ENCODE measurements around the gene DLK1. TPM values are rescaled to one million over a fixed set of nuclear protein-coding genes. Genes with fewer than 3 reads are reported as not detected.

DLK1 gene
- total RNA-seq, 2 experiments from 2014 or later, result not detected

DNA sequence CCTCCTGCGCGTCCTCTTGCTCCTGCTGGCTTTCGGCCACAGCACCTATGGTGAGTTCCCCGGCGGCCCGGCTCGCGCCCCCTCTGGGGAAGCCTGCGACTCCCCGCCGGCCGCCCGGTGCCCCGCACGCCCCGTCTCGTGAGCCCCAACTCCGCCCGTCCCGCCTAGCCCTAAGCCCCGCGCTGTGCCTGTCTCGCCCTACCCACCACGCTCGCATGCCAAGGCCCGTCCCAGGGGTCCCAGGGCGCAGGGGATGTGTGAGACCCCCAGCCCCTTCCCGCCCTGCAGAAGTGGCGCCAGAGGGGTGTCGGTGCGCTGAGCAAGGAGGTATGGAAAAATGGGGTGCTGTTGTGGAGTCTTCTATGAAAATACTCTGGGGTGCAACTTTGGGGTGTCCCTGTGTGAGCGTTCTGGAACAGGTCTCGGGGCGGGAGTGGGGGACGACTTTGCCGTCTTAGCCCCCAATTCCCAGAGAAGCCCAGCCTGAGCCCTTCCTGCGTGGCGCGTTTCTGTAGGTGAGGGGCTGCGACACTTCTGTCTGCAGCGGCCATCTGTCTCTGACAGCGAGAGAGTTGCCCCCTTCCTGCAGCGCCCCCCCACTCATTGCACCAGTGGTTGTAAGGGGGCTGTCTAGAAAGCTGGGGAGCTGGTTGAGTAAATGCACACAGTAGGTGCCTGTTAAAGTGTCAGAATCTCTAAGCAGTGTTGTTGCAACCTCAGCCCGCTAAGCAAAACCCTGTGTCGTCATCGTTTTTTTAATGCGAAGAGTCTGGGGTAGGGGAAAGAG lies 587 bp downstream of the DLK1 start:
- Histone ChIP-seq H3K4me3 (ENCODE audit: low read depth, low read length, poor library complexity, severe bottlenecking) (no peak overlapping the region), H4K20me1 (ENCODE audit: insufficient read depth, low read length) (no peaks in the 10 kb centered on the region), H3K27ac (ENCODE audit: low read depth, low read length, poor library complexity, severe bottlenecking) (no peak overlapping the region), H3K36me3 (ENCODE audit: insufficient read depth, low read length) (no peaks in the 10 kb centered on the region), H3K9me3 (ENCODE audit: low read length) (no peaks in the 10 kb centered on the region), H3K4me2 (ENCODE audit: low read length) (no peak overlapping the region), H2AFZ (ENCODE audit: low read length) (no peak overlapping the region), H3K79me2 (ENCODE audit: insufficient read depth, low read depth, low read length) (no peaks in the 10 kb centered on the region), H3K4me1 (ENCODE audit: insufficient read depth, low read length, poor library complexity, severe bottlenecking) (no peaks in the 10 kb centered on the region), H3K9me2 (ENCODE audit: insufficient read depth, low read length) (no peaks in the 10 kb centered on the region)
- DNase-seq (ENCODE audit: low spot score), result no peak
- TF ChIP-seq, protein P1, sequence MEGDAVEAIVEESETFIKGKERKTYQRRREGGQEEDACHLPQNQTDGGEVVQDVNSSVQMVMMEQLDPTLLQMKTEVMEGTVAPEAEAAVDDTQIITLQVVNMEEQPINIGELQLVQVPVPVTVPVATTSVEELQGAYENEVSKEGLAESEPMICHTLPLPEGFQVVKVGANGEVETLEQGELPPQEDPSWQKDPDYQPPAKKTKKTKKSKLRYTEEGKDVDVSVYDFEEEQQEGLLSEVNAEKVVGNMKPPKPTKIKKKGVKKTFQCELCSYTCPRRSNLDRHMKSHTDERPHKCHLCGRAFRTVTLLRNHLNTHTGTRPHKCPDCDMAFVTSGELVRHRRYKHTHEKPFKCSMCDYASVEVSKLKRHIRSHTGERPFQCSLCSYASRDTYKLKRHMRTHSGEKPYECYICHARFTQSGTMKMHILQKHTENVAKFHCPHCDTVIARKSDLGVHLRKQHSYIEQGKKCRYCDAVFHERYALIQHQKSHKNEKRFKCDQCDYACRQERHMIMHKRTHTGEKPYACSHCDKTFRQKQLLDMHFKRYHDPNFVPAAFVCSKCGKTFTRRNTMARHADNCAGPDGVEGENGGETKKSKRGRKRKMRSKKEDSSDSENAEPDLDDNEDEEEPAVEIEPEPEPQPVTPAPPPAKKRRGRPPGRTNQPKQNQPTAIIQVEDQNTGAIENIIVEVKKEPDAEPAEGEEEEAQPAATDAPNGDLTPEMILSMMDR (conservative IDR thresholded peaks at IDR 0.05; ENCODE audit: low read length), result no peak
- BruUV-seq (replicated peaks), result no TSS peak
- POLR2A ChIA-PET, result no interaction called here
- CTCF ChIA-PET (ENCODE audit: unreplicated experiment), result no interaction called here
- intact Hi-C loops (cut with micrococcal nuclease; ENCODE audit: unreplicated experiment), result no loop called here

DNA sequence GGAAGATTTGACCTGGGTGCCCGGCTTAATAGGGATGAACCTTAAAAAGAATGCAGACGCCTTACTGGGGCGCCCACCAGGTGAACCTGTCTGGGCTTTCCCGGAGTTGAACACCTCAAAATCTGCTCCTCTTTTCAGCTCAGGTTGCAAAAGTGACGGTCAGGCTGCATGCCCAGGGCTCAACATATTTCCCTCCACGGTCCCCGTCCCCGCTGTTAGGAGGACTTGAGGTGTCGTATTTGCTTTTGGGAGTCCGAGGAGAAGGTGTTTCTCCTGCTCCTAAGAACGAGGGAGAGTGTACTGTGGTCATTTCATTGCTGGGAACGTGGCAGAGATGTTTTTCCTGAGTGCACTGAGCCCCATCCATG lies 1.2 kb downstream of the DLK1 start:
- Histone ChIP-seq H3K9me2 (ENCODE audit: insufficient read depth, low read length) (no peaks in the 10 kb centered on the region), H3K4me1 (ENCODE audit: insufficient read depth, low read length, poor library complexity, severe bottlenecking) (no peaks in the 10 kb centered on the region), H3K79me2 (ENCODE audit: insufficient read depth, low read depth, low read length) (no peaks in the 10 kb centered on the region), H3K36me3 (ENCODE audit: insufficient read depth, low read length) (no peaks in the 10 kb centered on the region), H3K4me2 (ENCODE audit: low read length) (no peak overlapping the region), H4K20me1 (ENCODE audit: insufficient read depth, low read length) (no peaks in the 10 kb centered on the region), H2AFZ (ENCODE audit: low read length) (no peak overlapping the region), H3K4me3 (ENCODE audit: low read depth, low read length, poor library complexity, severe bottlenecking) (no peak overlapping the region), H3K9me3 (ENCODE audit: low read length) (no peaks in the 10 kb centered on the region), H3K27ac (ENCODE audit: low read depth, low read length, poor library complexity, severe bottlenecking) (no peak overlapping the region)
- no TSS peak for BruUV-seq (replicated peaks)
- CTCF ChIA-PET (ENCODE audit: unreplicated experiment), result no interaction called here
- TF ChIP-seq, protein P1 (conservative IDR thresholded peaks at IDR 0.05; ENCODE audit: low read length), result no peak
- no peak for TF ChIP-seq EZH2phosphoT487 (IDR thresholded peaks at IDR 0.05; ENCODE audit: borderline replicate concordance, low read depth, low read length)
- intact Hi-C loops (cut with micrococcal nuclease; ENCODE audit: unreplicated experiment), result no loop called here
- no peak for DNase-seq (ENCODE audit: low spot score)
- POLR2A ChIA-PET, result no interaction called here

DNA sequence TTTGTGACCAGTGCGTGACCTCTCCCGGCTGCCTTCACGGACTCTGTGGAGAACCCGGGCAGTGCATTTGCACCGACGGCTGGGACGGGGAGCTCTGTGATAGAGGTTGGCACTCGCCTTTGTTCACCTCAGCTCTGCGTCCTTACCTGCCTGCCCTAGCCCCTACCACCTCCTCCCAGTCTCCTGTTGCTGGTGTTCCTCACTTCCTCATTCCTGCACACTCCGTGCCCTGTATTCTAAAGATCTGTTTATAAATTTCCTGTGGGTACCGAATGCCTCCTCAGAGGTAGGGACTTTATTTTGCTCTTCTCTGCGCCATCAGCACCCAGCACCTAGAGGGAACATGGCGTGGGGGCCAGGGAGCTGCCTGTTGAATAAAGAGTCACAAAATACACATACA lies 2.3 kb downstream of the DLK1 start:
- TF ChIP-seq, protein P1 (conservative IDR thresholded peaks at IDR 0.05; ENCODE audit: low read length), result no peak
- no peak for TF ChIP-seq EZH2phosphoT487 (IDR thresholded peaks at IDR 0.05; ENCODE audit: borderline replicate concordance, low read depth, low read length)
- ChIA-PET CTCF (ENCODE audit: unreplicated experiment) (no interaction called here), POLR2A (interaction anchor here (0.6 kb wide), 1 partner anchor 268 kb away, joined by 3 read pairs; no protein-coding TSS in a partner anchor)
- Histone ChIP-seq H3K36me3 (ENCODE audit: insufficient read depth, low read length) (no peaks in the 10 kb centered on the region), H3K27ac (ENCODE audit: low read depth, low read length, poor library complexity, severe bottlenecking) (no peak overlapping the region), H3K9me3 (ENCODE audit: low read length) (no peaks in the 10 kb centered on the region), H2AFZ (ENCODE audit: low read length) (no peak overlapping the region), H4K20me1 (ENCODE audit: insufficient read depth, low read length) (no peaks in the 10 kb centered on the region), H3K4me2 (ENCODE audit: low read length) (no peak overlapping the region), H3K79me2 (ENCODE audit: insufficient read depth, low read depth, low read length) (no peaks in the 10 kb centered on the region), H3K4me1 (ENCODE audit: insufficient read depth, low read length, poor library complexity, severe bottlenecking) (no peaks in the 10 kb centered on the region), H3K9me2 (ENCODE audit: insufficient read depth, low read length) (no peaks in the 10 kb centered on the region), H3K4me3 (ENCODE audit: low read depth, low read length, poor library complexity, severe bottlenecking) (no peak overlapping the region)
- no peak for DNase-seq (ENCODE audit: low spot score)
- intact Hi-C loops (cut with micrococcal nuclease; ENCODE audit: unreplicated experiment), result no loop called here
- BruUV-seq (replicated peaks), result no TSS peak

Measured in OCI-LY7 (cell line).